Measurements from ENCODE around the gene OLIG1. TPM values are rescaled to one million over a fixed set of nuclear protein-coding genes. Genes with fewer than 3 reads are reported as not detected.

OLIG1 gene
- total RNA-seq, 1 donor from 2014 or later: not detected

Other genes with a start within 250 kb of the OLIG1 start
- gene OLIG2, start 44.2 kb upstream of the OLIG1 start, total RNA-seq: not detected in 2 replicates
- gene IFNAR2, start 159.8 kb downstream of the OLIG1 start, total RNA-seq: 19.5 and 20.3 TPM in 2 replicates
- 48.8 and 49.8 TPM in 2 replicates for gene IL10RB, start 196.2 kb downstream of the OLIG1 start, total RNA-seq

Measured in glomerular endothelial cell (primary cell).